ENCODE measurements around the gene CLDN5.
"Not testable (repeated sequence)": the region's sequence is repeated elsewhere in the genome, so short reads cannot be mapped to it uniquely, and the experiment has no call there.

Gene CLDN5

DNA sequence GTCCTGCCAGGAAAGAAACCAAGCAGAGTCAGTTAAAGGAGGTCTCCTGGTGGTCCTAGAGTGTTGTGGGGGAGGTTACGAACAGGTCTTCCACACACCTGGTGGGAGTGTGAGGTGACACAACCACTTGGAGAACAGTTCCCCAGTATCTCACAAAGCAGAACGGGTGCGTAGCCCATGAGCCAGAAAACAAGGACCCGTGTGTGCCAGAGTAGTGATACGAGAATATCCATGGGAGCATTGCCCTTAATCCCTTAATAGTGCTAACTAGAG, 21.7 kb upstream of the CLDN5 start:
- H3K9me3 ChIP-seq (ENCODE audit: control insufficient read depth in 1 of 2, low read length in 2 of 2) = no peaks in the 10 kb centered on the region
- H3K4me1 ChIP-seq (ENCODE audit: control insufficient read depth in 1 of 2, insufficient read depth in 2 of 2, low read length in 2 of 2) = no peaks in the 10 kb centered on the region
- no peak overlapping the region for H3K4me3 ChIP-seq (ENCODE audit: low read depth in 1 of 2, low read length in 2 of 2)
- H3K36me3 ChIP-seq (ENCODE audit: control insufficient read depth in 1 of 2, insufficient read depth in 2 of 2, low read length in 2 of 2) = no peaks in the 10 kb centered on the region
- H3K27ac ChIP-seq (ENCODE audit: low read length) = no peak overlapping the region
- H3K27me3 ChIP-seq (ENCODE audit: low read depth, low read length) = no peaks in the 10 kb centered on the region

DNA sequence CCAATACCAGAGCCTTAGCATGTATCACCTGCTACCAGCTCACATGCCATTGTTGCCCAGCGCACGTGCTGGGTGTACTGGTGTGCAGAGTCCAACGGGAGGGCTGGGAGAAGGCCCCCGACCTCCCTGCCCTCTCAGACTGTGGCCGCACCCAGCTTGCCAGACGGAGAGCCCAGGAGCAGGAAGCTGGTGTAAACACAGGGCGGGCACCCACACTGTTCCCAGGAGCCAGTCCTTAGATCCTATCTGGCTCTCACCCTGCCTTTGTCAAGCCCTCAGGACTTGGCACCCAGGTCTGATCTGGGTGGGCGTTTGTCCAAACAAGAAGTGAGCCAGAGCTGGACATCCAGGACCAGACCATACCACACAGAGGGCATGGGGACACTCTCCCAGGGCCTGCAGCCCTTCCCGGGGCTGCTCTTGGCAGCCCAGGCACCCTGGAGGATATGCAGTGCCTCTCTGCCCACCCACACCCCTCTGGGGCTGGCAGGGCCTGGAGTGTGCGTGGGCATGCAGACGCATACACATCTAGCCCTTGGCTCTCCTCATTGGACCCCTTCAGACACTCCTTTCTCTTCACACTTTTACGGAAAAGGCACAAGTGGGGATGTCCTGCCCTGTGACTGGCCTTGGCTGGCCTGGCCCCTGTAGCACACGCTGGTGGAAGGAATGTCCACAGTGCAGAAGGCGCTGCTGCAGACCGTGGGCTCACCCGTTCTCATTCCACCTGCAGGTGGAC, 19.9 kb upstream of the CLDN5 start:
- no peaks in the 10 kb centered on the region for H3K9me3 ChIP-seq (ENCODE audit: control insufficient read depth in 1 of 2, low read length in 2 of 2)
- H3K27me3 ChIP-seq (ENCODE audit: low read depth, low read length) = no peaks in the 10 kb centered on the region
- no peak overlapping the region for H3K4me3 ChIP-seq (ENCODE audit: low read depth in 1 of 2, low read length in 2 of 2)
- H3K36me3 ChIP-seq (ENCODE audit: control insufficient read depth in 1 of 2, insufficient read depth in 2 of 2, low read length in 2 of 2) = no peaks in the 10 kb centered on the region
- H3K4me1 ChIP-seq (ENCODE audit: control insufficient read depth in 1 of 2, insufficient read depth in 2 of 2, low read length in 2 of 2) = no peaks in the 10 kb centered on the region
- no peak overlapping the region for H3K27ac ChIP-seq (ENCODE audit: low read length)

DNA sequence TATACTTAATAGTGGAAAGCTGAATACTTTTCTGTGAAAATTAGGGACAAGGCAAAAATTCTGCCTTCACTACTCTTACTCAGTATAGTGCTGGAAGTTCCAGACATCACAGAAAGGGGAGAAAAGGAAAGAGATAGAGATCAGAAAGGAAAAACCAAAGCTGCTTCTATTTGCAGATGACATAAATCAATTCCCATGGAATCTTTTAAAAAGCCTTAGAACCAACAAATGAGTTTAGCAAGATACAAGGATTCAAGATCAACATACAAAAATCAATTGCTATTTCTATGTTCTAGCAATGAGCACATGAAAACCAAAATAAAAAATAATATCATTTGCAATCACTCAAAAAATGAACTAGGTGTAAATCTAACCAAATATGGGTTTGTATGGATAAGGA, 16.2 kb upstream of the CLDN5 start:
- Histone ChIP-seq H3K4me3 (ENCODE audit: low read depth in 1 of 2, low read length in 2 of 2) (no peak overlapping the region), H3K9me3 (ENCODE audit: control insufficient read depth in 1 of 2, low read length in 2 of 2) (no peaks in the 10 kb centered on the region), H3K36me3 (ENCODE audit: control insufficient read depth in 1 of 2, insufficient read depth in 2 of 2, low read length in 2 of 2) (no peaks in the 10 kb centered on the region), H3K4me1 (ENCODE audit: control insufficient read depth in 1 of 2, insufficient read depth in 2 of 2, low read length in 2 of 2) (no peaks in the 10 kb centered on the region), H3K27ac (ENCODE audit: low read length) (no peak overlapping the region), H3K27me3 (ENCODE audit: low read depth, low read length) (no peaks in the 10 kb centered on the region)

DNA sequence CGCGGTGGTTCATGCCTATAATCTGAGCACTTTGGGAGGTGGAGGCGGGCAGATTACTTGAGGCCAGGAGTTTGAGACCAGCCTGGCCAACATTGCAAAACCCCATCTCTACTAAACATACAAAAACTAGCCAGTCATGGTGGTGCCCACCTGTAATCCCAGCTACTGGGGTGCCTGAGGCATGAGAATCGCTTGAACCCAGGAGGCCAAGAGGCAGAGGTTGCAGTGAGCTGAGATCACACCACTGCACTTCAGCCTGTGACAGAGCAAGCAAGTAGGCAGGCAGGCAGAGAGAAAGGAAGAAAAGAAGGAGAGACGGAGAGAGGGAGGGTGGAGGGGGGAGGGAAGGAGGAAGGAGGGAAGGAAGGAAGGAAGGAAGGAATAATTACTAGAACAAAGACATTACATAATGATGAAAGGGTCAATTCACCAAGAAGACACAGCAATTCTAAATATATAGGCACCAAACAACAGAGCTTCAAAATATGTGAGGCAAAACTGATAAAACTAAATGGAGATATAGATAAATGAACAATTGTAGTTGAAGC, 13.8 kb upstream of the CLDN5 start:
- H3K4me1 ChIP-seq (ENCODE audit: control insufficient read depth in 1 of 2, insufficient read depth in 2 of 2, low read length in 2 of 2) = no peaks in the 10 kb centered on the region
- no peaks in the 10 kb centered on the region for H3K27me3 ChIP-seq (ENCODE audit: low read depth, low read length)
- H3K4me3 ChIP-seq (ENCODE audit: low read depth in 1 of 2, low read length in 2 of 2) = no peak overlapping the region
- no peak overlapping the region for H3K27ac ChIP-seq (ENCODE audit: low read length)
- H3K36me3 ChIP-seq (ENCODE audit: control insufficient read depth in 1 of 2, insufficient read depth in 2 of 2, low read length in 2 of 2) = no peaks in the 10 kb centered on the region
- H3K9me3 ChIP-seq (ENCODE audit: control insufficient read depth in 1 of 2, low read length in 2 of 2) = no peaks in the 10 kb centered on the region

DNA sequence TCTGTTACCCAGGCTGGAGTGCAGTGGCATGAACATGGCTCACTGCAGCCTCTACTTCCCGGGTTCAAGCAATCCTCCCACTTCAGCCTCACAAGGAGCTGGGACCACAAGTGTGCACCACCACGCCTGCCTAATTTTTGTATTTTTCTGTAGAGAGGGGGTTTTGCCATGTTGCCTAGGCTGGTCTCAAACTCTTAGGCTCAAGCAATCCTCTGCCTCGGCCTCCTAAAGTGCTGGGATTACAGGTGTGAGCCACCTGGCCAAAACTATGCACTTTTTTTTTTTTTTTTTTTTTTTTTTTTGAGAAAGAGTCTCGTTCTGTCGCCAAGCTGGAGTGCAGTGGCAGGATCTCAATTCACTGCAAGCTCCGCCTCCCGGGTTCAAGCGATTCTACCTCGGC, 12.4 kb upstream of the CLDN5 start:
- Histone ChIP-seq H3K9me3 (ENCODE audit: control insufficient read depth in 1 of 2, low read length in 2 of 2) (no peaks in the 10 kb centered on the region), H3K27ac (ENCODE audit: low read length) (no peak overlapping the region), H3K36me3 (ENCODE audit: control insufficient read depth in 1 of 2, insufficient read depth in 2 of 2, low read length in 2 of 2) (no peaks in the 10 kb centered on the region), H3K4me3 (ENCODE audit: low read depth in 1 of 2, low read length in 2 of 2) (no peak overlapping the region), H3K27me3 (ENCODE audit: low read depth, low read length) (no peaks in the 10 kb centered on the region), H3K4me1 (ENCODE audit: control insufficient read depth in 1 of 2, insufficient read depth in 2 of 2, low read length in 2 of 2) (no peaks in the 10 kb centered on the region)

- H3K9me3 ChIP-seq (ENCODE audit: control insufficient read depth in 1 of 2, low read length in 2 of 2) = no peaks in the 10 kb centered on the region
- H3K4me1 ChIP-seq (ENCODE audit: control insufficient read depth in 1 of 2, insufficient read depth in 2 of 2, low read length in 2 of 2) = no peaks in the 10 kb centered on the region
- H3K27ac ChIP-seq (ENCODE audit: low read length) = no peak overlapping the region
- no peaks in the 10 kb centered on the region for H3K27me3 ChIP-seq (ENCODE audit: low read depth, low read length)
- H3K36me3 ChIP-seq (ENCODE audit: control insufficient read depth in 1 of 2, insufficient read depth in 2 of 2, low read length in 2 of 2) = no peaks in the 10 kb centered on the region
- H3K4me3 ChIP-seq (ENCODE audit: low read depth in 1 of 2, low read length in 2 of 2) = no peak overlapping the region
Observed at GRCh38 chr22:19535001-19535400, 10.8 kb upstream of the CLDN5 start.

GRCh38 chr22:19533857-19534256, 9.6 kb upstream of the CLDN5 start:
- Histone ChIP-seq H3K36me3 (ENCODE audit: control insufficient read depth in 1 of 2, insufficient read depth in 2 of 2, low read length in 2 of 2) (no peaks in the 10 kb centered on the region), H3K27me3 (ENCODE audit: low read depth, low read length) (no peaks in the 10 kb centered on the region), H3K9me3 (ENCODE audit: control insufficient read depth in 1 of 2, low read length in 2 of 2) (no peaks in the 10 kb centered on the region), H3K27ac (ENCODE audit: low read length) (no peak overlapping the region), H3K4me3 (ENCODE audit: low read depth in 1 of 2, low read length in 2 of 2) (no peak overlapping the region), H3K4me1 (ENCODE audit: control insufficient read depth in 1 of 2, insufficient read depth in 2 of 2, low read length in 2 of 2) (no peaks in the 10 kb centered on the region)

GRCh38 chr22:19533049-19533626, 8.9 kb upstream of the CLDN5 start:
- Histone ChIP-seq H3K4me3 (ENCODE audit: low read depth in 1 of 2, low read length in 2 of 2) (no peak overlapping the region), H3K36me3 (ENCODE audit: control insufficient read depth in 1 of 2, insufficient read depth in 2 of 2, low read length in 2 of 2) (no peaks in the 10 kb centered on the region), H3K9me3 (ENCODE audit: control insufficient read depth in 1 of 2, low read length in 2 of 2) (no peaks in the 10 kb centered on the region), H3K4me1 (ENCODE audit: control insufficient read depth in 1 of 2, insufficient read depth in 2 of 2, low read length in 2 of 2) (no peaks in the 10 kb centered on the region), H3K27me3 (ENCODE audit: low read depth, low read length) (no peaks in the 10 kb centered on the region), H3K27ac (ENCODE audit: low read length) (no peak overlapping the region)

GRCh38 chr22:19531327-19531726, 7.1 kb upstream of the CLDN5 start:
- H3K9me3 ChIP-seq (ENCODE audit: control insufficient read depth in 1 of 2, low read length in 2 of 2); H3K27me3 ChIP-seq (ENCODE audit: low read depth, low read length); H3K27ac ChIP-seq (ENCODE audit: low read length); H3K4me1 ChIP-seq (ENCODE audit: control insufficient read depth in 1 of 2, insufficient read depth in 2 of 2, low read length in 2 of 2); H3K4me3 ChIP-seq (ENCODE audit: low read depth in 1 of 2, low read length in 2 of 2); H3K36me3 ChIP-seq (ENCODE audit: control insufficient read depth in 1 of 2, insufficient read depth in 2 of 2, low read length in 2 of 2): not testable (repeated sequence)

- Histone ChIP-seq H3K36me3 (ENCODE audit: control insufficient read depth in 1 of 2, insufficient read depth in 2 of 2, low read length in 2 of 2) (no peaks in the 10 kb centered on the region), H3K4me1 (ENCODE audit: control insufficient read depth in 1 of 2, insufficient read depth in 2 of 2, low read length in 2 of 2) (no peaks in the 10 kb centered on the region), H3K4me3 (ENCODE audit: low read depth in 1 of 2, low read length in 2 of 2) (no peak overlapping the region), H3K9me3 (ENCODE audit: control insufficient read depth in 1 of 2, low read length in 2 of 2) (no peaks in the 10 kb centered on the region), H3K27me3 (ENCODE audit: low read depth, low read length) (no peaks in the 10 kb centered on the region), H3K27ac (ENCODE audit: low read length) (no peak overlapping the region)
Observed at GRCh38 chr22:19530751-19531150, 6.5 kb upstream of the CLDN5 start.

DNA sequence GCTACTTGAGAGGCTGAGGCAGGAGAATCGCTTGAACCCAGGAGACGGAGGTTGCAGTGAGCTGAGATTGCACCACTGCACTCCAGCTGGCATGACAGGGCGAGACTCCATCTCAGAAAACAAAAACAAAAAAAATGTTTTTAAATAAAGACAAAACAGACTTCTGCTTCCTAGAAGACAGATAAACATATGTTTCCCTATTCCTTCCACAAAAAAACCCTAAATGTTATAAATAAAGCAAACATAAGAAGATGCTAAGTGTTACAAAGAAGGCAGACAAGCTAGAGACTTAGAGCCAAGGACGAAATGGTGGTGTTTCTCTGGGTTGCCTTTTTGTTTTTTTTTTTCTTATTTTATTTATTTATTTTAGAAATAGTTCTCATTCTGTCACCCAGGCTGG, 5.6 kb upstream of the CLDN5 start:
- Histone ChIP-seq H3K4me1 (ENCODE audit: control insufficient read depth in 1 of 2, insufficient read depth in 2 of 2, low read length in 2 of 2) (no peaks in the 10 kb centered on the region), H3K36me3 (ENCODE audit: control insufficient read depth in 1 of 2, insufficient read depth in 2 of 2, low read length in 2 of 2) (no peaks in the 10 kb centered on the region), H3K27me3 (ENCODE audit: low read depth, low read length) (peaks cover 5% of the 10 kb centered on the region)

DNA sequence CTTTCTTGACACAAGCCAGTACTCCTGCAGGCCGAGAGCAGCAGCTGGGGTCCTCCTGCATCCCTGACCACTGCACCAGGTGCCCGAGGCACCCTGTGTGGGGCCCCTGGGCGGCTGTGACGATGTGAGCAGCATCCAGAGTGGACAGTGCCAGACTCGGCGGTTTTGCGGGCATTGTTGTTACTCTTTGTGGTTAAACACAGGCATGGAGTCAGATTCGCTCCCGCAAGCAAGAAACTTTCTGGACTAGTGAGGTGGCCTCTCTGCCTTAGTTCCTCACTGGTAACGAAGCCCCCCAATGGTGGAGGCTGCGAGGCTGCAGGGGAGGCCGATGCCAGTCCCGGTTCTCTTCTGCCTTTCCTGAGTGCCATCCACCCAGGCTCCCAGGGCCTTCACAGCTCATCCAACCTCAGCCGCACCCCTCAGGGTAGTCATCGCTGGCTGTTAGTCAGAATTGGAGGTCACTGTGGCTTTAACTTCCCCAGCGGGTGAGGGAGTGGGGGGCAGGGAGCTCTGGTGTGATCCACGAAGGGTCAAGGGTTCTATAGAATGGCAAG, 3.7 kb upstream of the CLDN5 start:
- peaks cover 0 to 18% of the 10 kb centered on the region in 2 donors for H3K4me1 ChIP-seq (ENCODE audit: control insufficient read depth in 1 of 2, insufficient read depth in 2 of 2, low read length in 2 of 2)
- no peak overlapping the region for H3K4me3 ChIP-seq (ENCODE audit: low read depth in 1 of 2, low read length in 2 of 2)
- H3K9me3 ChIP-seq (ENCODE audit: control insufficient read depth in 1 of 2, low read length in 2 of 2) = no peaks in the 10 kb centered on the region
- H3K27me3 ChIP-seq (ENCODE audit: low read depth, low read length) = peaks cover 14% of the 10 kb centered on the region
- H3K27ac ChIP-seq (ENCODE audit: low read length) = no peak overlapping the region
- H3K36me3 ChIP-seq (ENCODE audit: control insufficient read depth in 1 of 2, insufficient read depth in 2 of 2, low read length in 2 of 2) = no peaks in the 10 kb centered on the region

More for the DNA sequence above, 5.6 kb upstream of the CLDN5 start:
- no peaks in the 10 kb centered on the region for H3K9me3 ChIP-seq (ENCODE audit: control insufficient read depth in 1 of 2, low read length in 2 of 2)
- no peak overlapping the region for H3K4me3 ChIP-seq (ENCODE audit: low read depth in 1 of 2, low read length in 2 of 2)
- no peak overlapping the region for H3K27ac ChIP-seq (ENCODE audit: low read length)

Data from muscle layer of duodenum (tissue), 2 donors.